Right lung (tissue), 10 donors: ENCODE results near the gene MEP1B. TPM values are rescaled to one million over a fixed set of nuclear protein-coding genes. Genes with fewer than 3 reads are reported as not detected.
A peak's percentile ranks its signal among the peaks of the same experiment; 100 is the strongest.
"Not testable (repeated sequence)": the region's sequence is repeated elsewhere in the genome, so short reads cannot be mapped to it uniquely, and the experiment has no call there.

Experiments used
- DNase-seq, 2 donors: peaks; one replicate each; pipeline ENCODE4 v3.0.0-alpha.2; 2013
- long read RNA-seq, 8 donors: transcript quantifications; one replicate each; lab custom pipeline, GENCODE V29; 2026
- polyA plus RNA-seq, 5 donors: library from polyadenylated mRNA; unstranded; fragments of 120-200 nt; gene quantifications; one replicate each; pipeline versions ENCODE4 v1.2.1 to v1.2.3, GENCODE V29; 2013; ENCODE audit warnings: inconsistent platforms in 1 of 5, low replicate concordance in 1 of 5; ENCODE audit not compliant: insufficient read length in 5 of 5, insufficient read depth in 1 of 5

MEP1B gene
- polyA plus RNA-seq: under 1 TPM; 0.09 to 0.46 (median 0.10) TPM
- long read RNA-seq, donor 1: 0 reads
- long read RNA-seq, donor 2: 0 reads
- long read RNA-seq, donor 3: 0 reads
- long read RNA-seq, donor 4: 0 reads
- long read RNA-seq, donor 5: 0 reads
- long read RNA-seq, donor 6: 0 reads
- long read RNA-seq, donor 7: 0 reads
- long read RNA-seq, donor 8: 0 reads

GRCh38 chr18:32189790-32190189 lies at the start of gene MEP1B:
Gene MEP1B (plus strand): TSS chr18:32190039. CDS start chr18:32190071, 32 bp downstream.
- no peak for DNase-seq

GRCh38 chr18:32148185-32148870 lies 41.5 kb upstream of the MEP1B start:
- no peak for DNase-seq

- no peak for DNase-seq
Measured at GRCh38 chr18:32152705-32153448, 37.0 kb upstream of the MEP1B start.

- no peak for DNase-seq
Measured at GRCh38 chr18:32156855-32157254, 33.0 kb upstream of the MEP1B start.

GRCh38 chr18:32157580-32157979 lies 32.3 kb upstream of the MEP1B start:
- no peak for DNase-seq

GRCh38 chr18:32158108-32158624 lies 31.7 kb upstream of the MEP1B start:
- DNase-seq: peak; percentile 77 to 84

GRCh38 chr18:32158631-32159030 lies 31.2 kb upstream of the MEP1B start:
- DNase-seq: not testable (repeated sequence)

- DNase-seq: no peak
Measured at GRCh38 chr18:32160547-32160946, 29.3 kb upstream of the MEP1B start.

GRCh38 chr18:32167980-32168730 lies 21.7 kb upstream of the MEP1B start:
- no peak for DNase-seq

- no peak for DNase-seq
Measured at GRCh38 chr18:32173654-32174053, 16.2 kb upstream of the MEP1B start.

GRCh38 chr18:32174719-32175118 lies 15.1 kb upstream of the MEP1B start:
- DNase-seq: peak; percentile 11 to 18

GRCh38 chr18:32175265-32175664 lies 14.6 kb upstream of the MEP1B start:
- DNase-seq: peak; percentile 82 to 86

GRCh38 chr18:32176745-32177144 lies 13.1 kb upstream of the MEP1B start:
- not testable (repeated sequence) for DNase-seq

- DNase-seq: no peak
Measured at GRCh38 chr18:32177530-32177929, 12.3 kb upstream of the MEP1B start.

GRCh38 chr18:32183503-32183902 lies 6.3 kb upstream of the MEP1B start:
- no peak for DNase-seq

- no peak for DNase-seq
Measured at GRCh38 chr18:32190209-32190608, 370 bp downstream of the MEP1B start.

- DNase-seq: no peak
Measured at GRCh38 chr18:32195881-32196815, 6.3 kb downstream of the MEP1B start.

- peak in 1 of 2 donors; percentile 10 for DNase-seq
Measured at GRCh38 chr18:32200766-32201165, 10.9 kb downstream of the MEP1B start.

- no peak for DNase-seq
Measured at GRCh38 chr18:32201948-32202672, 12.3 kb downstream of the MEP1B start.

- no peak for DNase-seq
Measured at GRCh38 chr18:32208023-32208422, 18.2 kb downstream of the MEP1B start.
